ENCODE results near the gene KRT13.

The KRT13 gene

GRCh38 chr17:41510251-41511065, 5.0 kb upstream of the KRT13 start:
- no peaks in the 10 kb centered on the region for H3K4me1 ChIP-seq (ENCODE audit: control insufficient read depth, low read length)
- no peaks in the 10 kb centered on the region for H3K9me2 ChIP-seq (replicated peaks; ENCODE audit: control insufficient read depth, low read length)
- H3K9me3 ChIP-seq (ENCODE audit: control insufficient read depth, insufficient read depth, low read length), result no peaks in the 10 kb centered on the region
- no peaks in the 10 kb centered on the region for H4K20me1 ChIP-seq (ENCODE audit: control insufficient read depth, insufficient read depth, low read depth, low read length)
- H3K4me3 ChIP-seq (ENCODE audit: low read length), result no peak overlapping the region
- no peaks in the 10 kb centered on the region for H3K36me3 ChIP-seq (ENCODE audit: control insufficient read depth, low read length)
- H3K27ac ChIP-seq (ENCODE audit: low read depth, low read length), result no peak overlapping the region
- no peak overlapping the region for H3K4me2 ChIP-seq (ENCODE audit: low read length)
- no peaks in the 10 kb centered on the region for H3F3A ChIP-seq (ENCODE audit: control insufficient read depth, insufficient read depth)
- H3K27me3 ChIP-seq (ENCODE audit: control insufficient read depth, low read length), result no peaks in the 10 kb centered on the region
- H3K79me2 ChIP-seq (ENCODE audit: control insufficient read depth, low read length), result no peaks in the 10 kb centered on the region
- TF ChIP-seq CTCF (IDR thresholded peaks at IDR 0.05; ENCODE audit: low read depth, low read length, poor library complexity, severe bottlenecking) (no peak), EZH2phosphoT487 (IDR thresholded peaks at IDR 0.05; ENCODE audit: borderline replicate concordance, low read length) (no peak)

- H4K20me1 ChIP-seq (ENCODE audit: control insufficient read depth, insufficient read depth, low read depth, low read length), result no peaks in the 10 kb centered on the region
- H3K27ac ChIP-seq (ENCODE audit: low read depth, low read length), result no peak overlapping the region
- no peak overlapping the region for H3K4me3 ChIP-seq (ENCODE audit: low read length)
- no peak overlapping the region for H3K4me2 ChIP-seq (ENCODE audit: low read length)
- no peaks in the 10 kb centered on the region for H3K9me3 ChIP-seq (ENCODE audit: control insufficient read depth, insufficient read depth, low read length)
- no peaks in the 10 kb centered on the region for H3F3A ChIP-seq (ENCODE audit: control insufficient read depth, insufficient read depth)
- no peaks in the 10 kb centered on the region for H3K27me3 ChIP-seq (ENCODE audit: control insufficient read depth, low read length)
- H3K4me1 ChIP-seq (ENCODE audit: control insufficient read depth, low read length), result no peaks in the 10 kb centered on the region
- H3K9me2 ChIP-seq (replicated peaks; ENCODE audit: control insufficient read depth, low read length), result no peaks in the 10 kb centered on the region
- no peaks in the 10 kb centered on the region for H3K36me3 ChIP-seq (ENCODE audit: control insufficient read depth, low read length)
- no peak for TF ChIP-seq CTCF (IDR thresholded peaks at IDR 0.05; ENCODE audit: low read depth, low read length, poor library complexity, severe bottlenecking)
- TF ChIP-seq EZH2phosphoT487 (IDR thresholded peaks at IDR 0.05; ENCODE audit: borderline replicate concordance, low read length), result no peak
- no peaks in the 10 kb centered on the region for H3K79me2 ChIP-seq (ENCODE audit: control insufficient read depth, low read length)
These were observed 2.0 kb upstream of the KRT13 start for GRCh38 chr17:41507315-41507880.

- Histone ChIP-seq H3K79me2 (ENCODE audit: control insufficient read depth, low read length) (no peaks in the 10 kb centered on the region), H3K27me3 (ENCODE audit: control insufficient read depth, low read length) (no peaks in the 10 kb centered on the region), H3K4me1 (ENCODE audit: control insufficient read depth, low read length) (no peaks in the 10 kb centered on the region), H3K4me3 (ENCODE audit: low read length) (no peak overlapping the region), H3F3A (ENCODE audit: control insufficient read depth, insufficient read depth) (no peaks in the 10 kb centered on the region), H3K4me2 (ENCODE audit: low read length) (no peak overlapping the region), H3K27ac (ENCODE audit: low read depth, low read length) (no peak overlapping the region), H4K20me1 (ENCODE audit: control insufficient read depth, insufficient read depth, low read depth, low read length) (no peaks in the 10 kb centered on the region), H3K9me3 (ENCODE audit: control insufficient read depth, insufficient read depth, low read length) (no peaks in the 10 kb centered on the region), H3K36me3 (ENCODE audit: control insufficient read depth, low read length) (no peaks in the 10 kb centered on the region), H3K9me2 (replicated peaks; ENCODE audit: control insufficient read depth, low read length) (no peaks in the 10 kb centered on the region)
- TF ChIP-seq CTCF (IDR thresholded peaks at IDR 0.05; ENCODE audit: low read depth, low read length, poor library complexity, severe bottlenecking) (no peak), EZH2phosphoT487 (IDR thresholded peaks at IDR 0.05; ENCODE audit: borderline replicate concordance, low read length) (no peak)
These were observed 676 bp upstream of the KRT13 start for GRCh38 chr17:41505809-41506767.

Data from DOHH2 (cell line).